Stomach (tissue), 4 donors: Measurements from ENCODE around the gene LGALS14.

Experiments used
- CTCF ChIP-seq, 7 experiments: fragments of 450-650 bp in 4 of 7; fragments of 200-600 bp in 3 of 7; sonication (generic) in 3 of 7; IDR thresholded peaks; one replicate each; pipeline ENCODE4 v1.5.1; 2016 to 2019; ENCODE audit warnings: antibody characterized with exemption in 7 of 7, control low read depth in 2 of 7, mild to moderate bottlenecking in 1 of 7
- POLR2A ChIP-seq, 4 donors: fragments of 450-650 bp; IDR thresholded peaks; one replicate each; pipeline ENCODE4 v1.6.1; 2016; ENCODE audit warnings: antibody characterized with exemption in 4 of 4, control low read depth in 2 of 4, mild to moderate bottlenecking in 1 of 4, moderate library complexity in 1 of 4
- POLR2AphosphoS5 ChIP-seq, 3 donors: sonication (generic); formaldehyde crosslinking; IDR thresholded peaks; one replicate each; pipeline ENCODE4 v1.6.1; 2016; ENCODE audit warnings: antibody characterized with exemption in 3 of 3

GRCh38 chr19:39749981-39750380 is 45.7 kb downstream of the LGALS14 start:
- TF ChIP-seq POLR2A (IDR thresholded peaks at IDR 0.05) = no peak
- no peak for TF ChIP-seq CTCF (IDR thresholded peaks at IDR 0.05)
- TF ChIP-seq POLR2AphosphoS5 (IDR thresholded peaks at IDR 0.05) = no peak
